ENCODE data around the gene RASIP1.

Gene RASIP1

GRCh38 chr19:48734625-48735024 is 5.8 kb downstream of the RASIP1 start:
- no peaks in the 10 kb centered on the region for H3K79me2 ChIP-seq (ENCODE audit: insufficient read depth, low read length)
- H3K4me1 ChIP-seq (ENCODE audit: insufficient read depth, low read length, poor library complexity, severe bottlenecking), result peaks cover 9% of the 10 kb centered on the region
- no peak for TF ChIP-seq EZH2phosphoT487 (IDR thresholded peaks at IDR 0.05; ENCODE audit: borderline replicate concordance)
- TF ChIP-seq, protein P1, sequence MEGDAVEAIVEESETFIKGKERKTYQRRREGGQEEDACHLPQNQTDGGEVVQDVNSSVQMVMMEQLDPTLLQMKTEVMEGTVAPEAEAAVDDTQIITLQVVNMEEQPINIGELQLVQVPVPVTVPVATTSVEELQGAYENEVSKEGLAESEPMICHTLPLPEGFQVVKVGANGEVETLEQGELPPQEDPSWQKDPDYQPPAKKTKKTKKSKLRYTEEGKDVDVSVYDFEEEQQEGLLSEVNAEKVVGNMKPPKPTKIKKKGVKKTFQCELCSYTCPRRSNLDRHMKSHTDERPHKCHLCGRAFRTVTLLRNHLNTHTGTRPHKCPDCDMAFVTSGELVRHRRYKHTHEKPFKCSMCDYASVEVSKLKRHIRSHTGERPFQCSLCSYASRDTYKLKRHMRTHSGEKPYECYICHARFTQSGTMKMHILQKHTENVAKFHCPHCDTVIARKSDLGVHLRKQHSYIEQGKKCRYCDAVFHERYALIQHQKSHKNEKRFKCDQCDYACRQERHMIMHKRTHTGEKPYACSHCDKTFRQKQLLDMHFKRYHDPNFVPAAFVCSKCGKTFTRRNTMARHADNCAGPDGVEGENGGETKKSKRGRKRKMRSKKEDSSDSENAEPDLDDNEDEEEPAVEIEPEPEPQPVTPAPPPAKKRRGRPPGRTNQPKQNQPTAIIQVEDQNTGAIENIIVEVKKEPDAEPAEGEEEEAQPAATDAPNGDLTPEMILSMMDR (conservative IDR thresholded peaks at IDR 0.05; ENCODE audit: low read length), result no peak
- H3K9me2 ChIP-seq (replicated peaks; ENCODE audit: low read depth, low read length), result no peaks in the 10 kb centered on the region
- H4K20me1 ChIP-seq (ENCODE audit: insufficient read depth, low read length, poor library complexity, severe bottlenecking), result no peaks in the 10 kb centered on the region
- no peak overlapping the region for H3K4me2 ChIP-seq (ENCODE audit: low read depth, low read length, poor library complexity, severe bottlenecking)
- no peak overlapping the region for H2AFZ ChIP-seq (ENCODE audit: low read length)
- no peak overlapping the region for H3K4me3 ChIP-seq (ENCODE audit: low read length, poor library complexity, severe bottlenecking)
- no peaks in the 10 kb centered on the region for H3K27me3 ChIP-seq (ENCODE audit: insufficient read depth, low read length, poor library complexity, severe bottlenecking)
- no peaks in the 10 kb centered on the region for H3K9me3 ChIP-seq (ENCODE audit: insufficient read depth, low read depth, low read length)
- no peaks in the 10 kb centered on the region for H3F3A ChIP-seq (ENCODE audit: low read depth)
- no peaks in the 10 kb centered on the region for H3K36me3 ChIP-seq (ENCODE audit: insufficient read depth, low read length)
- no peak overlapping the region for H3K9ac ChIP-seq (ENCODE audit: low read depth, low read length, poor library complexity, severe bottlenecking)

GRCh38 chr19:48731452-48731851 is 9.0 kb downstream of the RASIP1 start:
- Histone ChIP-seq H3K4me3 (ENCODE audit: low read length, poor library complexity, severe bottlenecking) (no peak overlapping the region), H3K79me2 (ENCODE audit: insufficient read depth, low read length) (no peaks in the 10 kb centered on the region), H4K20me1 (ENCODE audit: insufficient read depth, low read length, poor library complexity, severe bottlenecking) (no peaks in the 10 kb centered on the region), H3K4me2 (ENCODE audit: low read depth, low read length, poor library complexity, severe bottlenecking) (no peak overlapping the region), H3K9me3 (ENCODE audit: insufficient read depth, low read depth, low read length) (no peaks in the 10 kb centered on the region), H3K27me3 (ENCODE audit: insufficient read depth, low read length, poor library complexity, severe bottlenecking) (no peaks in the 10 kb centered on the region), H2AFZ (ENCODE audit: low read length) (no peak overlapping the region), H3K9ac (ENCODE audit: low read depth, low read length, poor library complexity, severe bottlenecking) (no peak overlapping the region), H3K36me3 (ENCODE audit: insufficient read depth, low read length) (no peaks in the 10 kb centered on the region), H3K4me1 (ENCODE audit: insufficient read depth, low read length, poor library complexity, severe bottlenecking) (peaks cover 3% of the 10 kb centered on the region), H3F3A (ENCODE audit: low read depth) (no peaks in the 10 kb centered on the region), H3K9me2 (replicated peaks; ENCODE audit: low read depth, low read length) (no peaks in the 10 kb centered on the region)
- TF ChIP-seq EZH2phosphoT487 (IDR thresholded peaks at IDR 0.05; ENCODE audit: borderline replicate concordance), result no peak
- TF ChIP-seq, protein P1 (conservative IDR thresholded peaks at IDR 0.05; ENCODE audit: low read length), result no peak

GRCh38 chr19:48728911-48729664 is 11.3 kb downstream of the RASIP1 start:
- TF ChIP-seq, protein P1 (conservative IDR thresholded peaks at IDR 0.05; ENCODE audit: low read length), result no peak
- TF ChIP-seq EZH2phosphoT487 (IDR thresholded peaks at IDR 0.05; ENCODE audit: borderline replicate concordance), result no peak
- Histone ChIP-seq H3K27me3 (ENCODE audit: insufficient read depth, low read length, poor library complexity, severe bottlenecking) (no peaks in the 10 kb centered on the region), H4K20me1 (ENCODE audit: insufficient read depth, low read length, poor library complexity, severe bottlenecking) (no peaks in the 10 kb centered on the region), H3K9ac (ENCODE audit: low read depth, low read length, poor library complexity, severe bottlenecking) (no peak overlapping the region), H3K36me3 (ENCODE audit: insufficient read depth, low read length) (no peaks in the 10 kb centered on the region), H3K9me2 (replicated peaks; ENCODE audit: low read depth, low read length) (no peaks in the 10 kb centered on the region), H3K79me2 (ENCODE audit: insufficient read depth, low read length) (no peaks in the 10 kb centered on the region), H2AFZ (ENCODE audit: low read length) (no peak overlapping the region), H3K4me3 (ENCODE audit: low read length, poor library complexity, severe bottlenecking) (no peak overlapping the region), H3K4me2 (ENCODE audit: low read depth, low read length, poor library complexity, severe bottlenecking) (no peak overlapping the region), H3K9me3 (ENCODE audit: insufficient read depth, low read depth, low read length) (no peaks in the 10 kb centered on the region), H3K4me1 (ENCODE audit: insufficient read depth, low read length, poor library complexity, severe bottlenecking) (peaks cover 16% of the 10 kb centered on the region), H3F3A (ENCODE audit: low read depth) (no peaks in the 10 kb centered on the region)

Measured in Loucy (cell line).